T-cell (primary cell): ENCODE measurements around the gene BLTP3A. TPM values are rescaled to one million over a fixed set of nuclear protein-coding genes. Genes with fewer than 3 reads are reported as not detected.
A peak's percentile ranks its signal among the peaks of the same experiment; 100 is the strongest.
"Not testable (repeated sequence)": the region's sequence is repeated elsewhere in the genome, so short reads cannot be mapped to it uniquely, and the experiment has no call there.

ENCODE experiments used
- ATAC-seq, 4 experiments: fragments of 200-7000 bp in 3 of 4; fragments of 150-1000 bp in 1 of 4; cut with Tn5 transposase; replicated peaks in 1 of 4; 1 replicate in 3 of 4; 2 replicates in 1 of 4; pipeline ENCODE4 v1.10.0; 2021; ENCODE audit warnings: moderate library complexity in 3 of 4, mild to moderate bottlenecking in 2 of 4, moderate number of reproducible peaks in 1 of 4
- CTCF ChIA-PET, 2 donors: fragments of 300-600 bp; sonication (Branson Sonifier 250); formaldehyde crosslinking; loops; one replicate each; lab custom pipeline; 2022; ENCODE audit warnings: antibody characterized with exemption in 2 of 2; lab: Charles Lee
- POLR2A ChIA-PET, 2 donors: fragments of 300-600 bp; sonication (Branson Sonifier 250); formaldehyde crosslinking; loops; one replicate each; lab custom pipeline; 2022; ENCODE audit warnings: antibody characterized with exemption in 2 of 2; lab: Charles Lee
- DNase-seq, 35 experiments: peaks; one replicate each; pipeline versions ENCODE4 v3.0.0 to v3.0.0-alpha.2; 2013 to 2023
- H3K27ac ChIP-seq: one replicate; pipeline ENCODE4 v1.5.1; 2013; ENCODE audit warnings: low read length
- H3K27me3 ChIP-seq, 2 experiments: replicated peaks in 1 of 2; 1 replicate in 1 of 2; 2 replicates in 1 of 2; pipeline versions ENCODE4 v1.6.1 to v1.7.0; 2013; ENCODE audit warnings: low read length in 1 of 2, mixed read lengths in 1 of 2; ENCODE audit not compliant: control insufficient read depth in 2 of 2, insufficient read depth in 2 of 2; ENCODE audit errors: extremely low read depth in 1 of 2
- H3K36me3 ChIP-seq, 2 donors: 1 replicate in 1 of 2; 2 replicates in 1 of 2; pipeline versions ENCODE4 v1.6.1 to v1.7.0; 2013; ENCODE audit warnings: low read length in 1 of 2; ENCODE audit not compliant: control insufficient read depth in 2 of 2, insufficient read depth in 1 of 2; ENCODE audit errors: extremely low read depth in 1 of 2
- H3K4me1 ChIP-seq, 2 experiments: 1 replicate in 1 of 2; 2 replicates in 1 of 2; pipeline versions ENCODE4 v1.6.1 to v1.7.0; 2013; ENCODE audit warnings: low read length in 2 of 2, mixed read lengths in 1 of 2; ENCODE audit not compliant: insufficient read depth in 2 of 2, control insufficient read depth in 1 of 2; ENCODE audit errors: extremely low read depth in 1 of 2
- H3K4me3 ChIP-seq, 2 donors: 1 replicate in 1 of 2; 2 replicates in 1 of 2; pipeline versions ENCODE4 v1.5.1 to v1.7.0; 2013; ENCODE audit warnings: mild to moderate bottlenecking in 2 of 2, low read length in 1 of 2, moderate library complexity in 1 of 2; ENCODE audit not compliant: control insufficient read depth in 1 of 2; ENCODE audit errors: extremely low read depth in 1 of 2
- H3K9me3 ChIP-seq: 2 replicates; pipeline ENCODE4 v1.7.0; 2013
- H3K27ac Mint-ChIP-seq, 2 donors: one replicate each; pipeline ENCODE4 v1.8.0; 2020 to 2021; ENCODE audit warnings: mild to moderate bottlenecking in 2 of 2, mixed read lengths in 2 of 2
- H3K27me3 Mint-ChIP-seq, 2 donors: one replicate each; pipeline ENCODE4 v1.8.0; 2021 to 2022; ENCODE audit warnings: mixed read lengths in 2 of 2
- H3K36me3 Mint-ChIP-seq: one replicate; pipeline ENCODE4 v1.8.0; 2021; ENCODE audit warnings: mixed read lengths
- H3K4me1 Mint-ChIP-seq, 3 donors: one replicate each; pipeline ENCODE4 v1.8.0; 2020 to 2022; ENCODE audit warnings: mixed read lengths in 3 of 3, mild to moderate bottlenecking in 1 of 3
- H3K4me3 Mint-ChIP-seq, 3 donors: one replicate each; pipeline ENCODE4 v1.8.0; 2020 to 2022; ENCODE audit warnings: mild to moderate bottlenecking in 3 of 3, mixed read lengths in 3 of 3, moderate library complexity in 3 of 3
- H3K9me3 Mint-ChIP-seq, 3 donors: one replicate each; pipeline ENCODE4 v1.8.0; 2020 to 2022; ENCODE audit warnings: mixed read lengths in 3 of 3
- WGBS: methylation state at CpG from one replicate; pipeline ENCODE4 v1.1.5; 2013; ENCODE audit warnings: missing lambda C conversion rate; ENCODE audit not compliant: insufficient coverage; 5-methylcytosine and 5-hydroxymethylcytosine counted together
- total RNA-seq, 35 experiments: library from RNA in 6 of 35; stranded (reverse) in 6 of 35; fragments of 120-200 nt in 1 of 35; gene quantifications; one replicate each; pipeline versions ENCODE4 v1.2.1 to v1.2.4 and lab custom pipeline; 2013 to 2026

Gene BLTP3A
- total RNA-seq, 5 donors from 2014 or later (not counting 1 experiment from before 2014, with no cell fraction given) = 7.5 to 10.6 (median 9.5) TPM

DNA sequence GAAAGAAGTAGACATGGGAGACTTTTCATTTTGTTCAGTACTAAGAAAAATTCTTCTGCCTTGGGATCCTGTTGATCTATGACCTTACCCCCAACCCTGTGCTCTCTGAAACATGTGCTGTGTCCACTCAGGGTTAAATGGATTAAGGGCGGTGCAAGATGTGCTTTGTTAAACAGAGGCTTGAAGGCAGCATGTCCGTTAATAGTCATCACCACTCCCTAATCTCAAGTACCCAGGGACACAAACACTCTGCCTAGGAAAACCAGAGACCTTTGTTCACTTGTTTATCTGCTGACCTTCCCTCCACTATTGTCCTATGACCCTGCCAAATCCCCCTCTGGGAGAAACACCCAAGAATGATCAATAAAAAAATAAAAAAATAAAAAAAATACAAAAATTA lies 4.7 kb upstream of the BLTP3A start:
- H3K4me3 Mint-ChIP-seq, H3K27me3 ChIP-seq, CTCF ChIA-PET, H3K27me3 Mint-ChIP-seq, H3K36me3 ChIP-seq, H3K4me3 ChIP-seq, H3K27ac ChIP-seq, DNase-seq, H3K9me3 ChIP-seq, H3K36me3 Mint-ChIP-seq, H3K4me1 ChIP-seq, H3K27ac Mint-ChIP-seq, ATAC-seq, H3K9me3 Mint-ChIP-seq, POLR2A ChIA-PET: not testable (repeated sequence)
- peaks cover 8 to 16% (median 9%) of the 10 kb centered on the region in 3 donors for H3K4me1 Mint-ChIP-seq
- no CpG with 5 or more reads among the region's 2 CpGs for WGBS

DNA sequence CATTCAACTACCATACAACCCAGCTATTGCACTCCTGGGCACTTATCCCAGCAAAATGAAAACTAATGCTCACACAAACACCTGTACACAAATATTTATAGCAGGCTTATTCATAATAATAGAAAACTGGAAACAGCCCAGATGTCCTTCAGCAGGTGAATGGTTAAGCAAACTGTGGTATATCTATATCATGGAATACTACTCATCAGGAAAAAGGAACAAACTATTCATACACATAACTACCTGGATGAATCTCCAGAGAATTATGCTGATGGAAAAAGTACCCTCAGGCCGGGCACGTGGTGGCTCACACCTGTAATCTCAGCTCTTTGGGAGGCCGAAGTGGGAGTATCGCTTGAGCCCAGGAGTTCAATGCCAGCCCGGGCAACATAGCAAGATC lies 3.8 kb upstream of the BLTP3A start:
- H3K27ac ChIP-seq = no peak overlapping the region
- no peaks in the 10 kb centered on the region for H3K27me3 Mint-ChIP-seq
- H3K27ac Mint-ChIP-seq = no peak overlapping the region
- 96% methylated on average over 4 of the region's 5 CpGs for WGBS
- H3K4me3 Mint-ChIP-seq = no peak overlapping the region
- ChIA-PET POLR2A (no interaction called here), CTCF (no interaction called here)
- ATAC-seq (no peak), DNase-seq (no peak)
- H3K9me3 ChIP-seq = no peaks in the 10 kb centered on the region
- H3K27me3 ChIP-seq = no peaks in the 10 kb centered on the region
- no peak overlapping the region for H3K4me3 ChIP-seq
- H3K9me3 Mint-ChIP-seq = no peaks in the 10 kb centered on the region
- no peaks in the 10 kb centered on the region for H3K36me3 ChIP-seq
- H3K4me1 Mint-ChIP-seq = peaks cover 16 to 22% (median 16%) of the 10 kb centered on the region in 3 donors
- H3K36me3 Mint-ChIP-seq = no peaks in the 10 kb centered on the region
- H3K4me1 ChIP-seq = peaks cover 2 to 17% of the 10 kb centered on the region in 2 experiments

DNA sequence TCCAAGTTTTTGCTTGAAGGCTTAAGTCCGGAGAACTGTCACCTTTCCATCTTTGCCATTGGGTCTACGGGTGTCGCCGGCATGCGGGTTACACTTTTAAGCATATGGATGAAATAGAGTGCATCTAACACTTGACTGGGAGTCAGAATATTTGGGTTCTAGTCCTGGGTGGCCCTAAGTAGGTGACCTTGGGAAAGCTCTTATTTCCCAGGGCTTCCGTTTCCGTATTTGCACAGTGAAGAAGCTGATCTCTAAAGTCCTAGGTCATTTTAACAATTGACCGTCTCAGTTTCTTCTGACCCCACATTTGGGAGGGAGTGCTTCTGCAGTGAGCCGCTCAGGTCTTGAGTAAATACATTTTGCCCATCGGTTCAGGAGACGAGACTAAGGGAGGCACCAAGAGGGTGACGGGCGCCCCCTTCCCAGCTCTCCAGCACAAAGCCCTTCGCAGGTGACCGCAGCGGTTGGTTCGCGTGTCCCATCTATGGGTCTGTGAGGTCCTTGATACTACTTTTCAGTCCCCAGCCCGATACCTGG lies 651 bp upstream of the BLTP3A start:
- Mint-ChIP-seq H3K27ac (peak overlapping the region; percentile 93 to 96), H3K36me3 (peaks cover 6% of the 10 kb centered on the region), H3K27me3 (no peaks in the 10 kb centered on the region), H3K9me3 (no peaks in the 10 kb centered on the region), H3K4me1 (peaks cover 28 to 34% (median 31%) of the 10 kb centered on the region in 3 donors), H3K4me3 (peak overlapping the region; percentile 97 to 99 (median 98))
- Histone ChIP-seq H3K36me3 (no peaks in the 10 kb centered on the region), H3K4me3 (peak overlapping the region; percentile 79 to 83), H3K4me1 (peaks cover 2 to 20% of the 10 kb centered on the region in 2 experiments), H3K27me3 (no peaks in the 10 kb centered on the region), H3K27ac (peak overlapping the region; percentile 75), H3K9me3 (no peaks in the 10 kb centered on the region)
- POLR2A ChIA-PET = interaction anchor here in 1 of 2 donors (0.5 to 0.7 kb wide), 2 partner anchors 96 to 109 kb away, joined by 3 to 10 read pairs; partner anchors contain the start of gene TAF11
- DNase-seq (peak in 13 of 35 experiments; percentile 0 to 59 (median 13)), ATAC-seq (peak; percentile 44 to 46 (median 45))
- 21% methylated on average over 12 of the region's 19 CpGs for WGBS
- CTCF ChIA-PET = interaction anchor here in 1 of 2 donors (0.5 to 2.0 kb wide), 3 partner anchors 34 to 152 kb away, joined by 3 to 9 read pairs (median 8); partner anchors contain the start of gene SNRPC

DNA sequence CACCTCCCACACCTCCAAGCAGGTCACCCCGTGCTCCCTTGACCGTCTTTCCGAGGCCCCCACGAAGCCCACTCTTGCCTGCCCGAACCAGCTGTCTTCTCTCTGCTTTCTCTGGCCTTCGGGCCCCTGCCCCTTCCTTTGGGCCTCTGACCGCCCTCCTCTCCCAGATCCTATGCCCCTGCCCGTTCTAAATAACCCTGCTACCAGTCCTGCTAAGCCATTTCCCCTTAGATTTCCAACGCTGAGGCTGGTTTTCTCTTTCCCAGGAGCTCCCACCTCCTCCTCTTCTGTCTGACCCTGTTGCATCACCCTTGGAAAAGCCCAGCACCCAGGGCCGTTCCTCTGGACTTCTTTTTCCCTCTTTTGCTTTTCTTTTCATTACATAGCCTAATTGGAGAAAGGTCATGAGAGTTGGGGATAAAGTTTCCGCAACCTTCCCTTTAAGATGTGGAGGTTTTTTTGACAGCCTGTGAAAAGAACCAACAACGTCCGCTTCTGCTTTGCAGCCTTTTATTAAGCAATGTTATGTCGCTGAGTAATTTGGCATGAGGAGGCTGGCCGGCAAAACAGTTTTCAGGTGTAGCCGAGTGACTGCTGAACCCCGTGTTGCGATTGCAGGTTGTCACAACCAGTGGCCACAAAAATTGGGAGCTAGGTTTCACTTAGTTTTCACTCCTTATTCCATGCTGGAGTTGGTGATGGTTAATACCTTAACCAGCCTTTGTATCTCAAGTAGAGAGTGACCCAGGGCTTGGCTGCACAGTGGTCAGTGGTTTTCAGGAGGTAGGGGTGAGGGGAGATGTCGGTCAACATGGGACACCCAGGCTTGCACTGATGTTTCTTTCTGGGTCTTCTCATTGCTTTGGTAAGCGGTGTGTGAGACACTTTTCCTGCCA lies 970 bp downstream of the BLTP3A start:
- ChIA-PET CTCF (interaction anchor here in 1 of 2 donors (2.0 kb wide), 1 partner anchor 36 kb away, joined by 8 read pairs; the partner anchor contains the start of gene SNRPC), POLR2A (interaction anchor here (0.9 to 1.0 kb wide), 2 partner anchors 36 to 94 kb away, joined by 3 to 7 read pairs; partner anchors contain the start of gene SNRPC (in 1 of the 2))
- Histone ChIP-seq H3K4me3 (peak overlapping the region; percentile 79 to 83), H3K27ac (peak overlapping the region; percentile 64), H3K36me3 (no peaks in the 10 kb centered on the region), H3K4me1 (peaks cover 2 to 20% of the 10 kb centered on the region in 2 experiments), H3K27me3 (no peaks in the 10 kb centered on the region), H3K9me3 (no peaks in the 10 kb centered on the region)
- no peaks in the 10 kb centered on the region for H3K9me3 Mint-ChIP-seq
- ATAC-seq = no peak
- no peaks in the 10 kb centered on the region for H3K27me3 Mint-ChIP-seq
- H3K4me1 Mint-ChIP-seq = peaks cover 30 to 34% (median 31%) of the 10 kb centered on the region in 3 donors
- peaks cover 6% of the 10 kb centered on the region for H3K36me3 Mint-ChIP-seq
- peak in 8 of 35 experiments; percentile 0 to 37 (median 4) for DNase-seq
- 10% methylated on average over 14 of the region's 20 CpGs for WGBS
- peak overlapping the region; percentile 97 to 99 (median 98) for H3K4me3 Mint-ChIP-seq
- H3K27ac Mint-ChIP-seq = peak overlapping the region; percentile 84 to 85

DNA sequence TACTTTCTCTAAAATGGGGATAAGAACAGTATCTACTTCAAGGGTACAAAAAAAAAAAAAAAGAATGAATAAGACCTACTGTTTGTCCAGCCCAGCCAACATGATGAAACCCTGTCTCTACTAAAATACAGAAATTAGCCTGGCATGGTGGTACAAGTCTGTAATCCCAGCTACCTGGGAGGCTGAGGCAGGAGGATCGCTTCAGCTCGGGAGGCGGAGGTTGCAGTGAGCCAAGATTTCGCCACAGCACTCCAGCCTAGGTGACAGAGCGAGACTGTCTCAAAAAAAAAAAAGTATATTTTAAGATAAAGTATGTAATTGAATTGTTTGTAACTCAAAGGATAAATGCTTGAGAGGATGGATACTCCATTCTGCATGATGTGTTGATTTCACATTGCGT lies 2.0 kb downstream of the BLTP3A start:
- no peaks in the 10 kb centered on the region for H3K27me3 ChIP-seq
- ATAC-seq (no peak), DNase-seq (no peak)
- peaks cover 30 to 34% (median 31%) of the 10 kb centered on the region in 3 donors for H3K4me1 Mint-ChIP-seq
- H3K36me3 Mint-ChIP-seq = peaks cover 6% of the 10 kb centered on the region
- H3K27ac Mint-ChIP-seq = peak overlapping the region in 1 of 2 donors; percentile 44
- H3K9me3 Mint-ChIP-seq = no peaks in the 10 kb centered on the region
- POLR2A ChIA-PET = no interaction called here
- H3K4me3 Mint-ChIP-seq = peak overlapping the region; percentile 97 to 99 (median 98)
- no peaks in the 10 kb centered on the region for H3K27me3 Mint-ChIP-seq
- H3K9me3 ChIP-seq = no peaks in the 10 kb centered on the region
- H3K36me3 ChIP-seq = no peaks in the 10 kb centered on the region
- H3K4me1 ChIP-seq = peaks cover 2 to 20% of the 10 kb centered on the region in 2 experiments
- H3K27ac ChIP-seq = no peak overlapping the region
- WGBS = 100% methylated on average over 4 of the region's 6 CpGs
- H3K4me3 ChIP-seq = no peak overlapping the region
- CTCF ChIA-PET = no interaction called here

DNA sequence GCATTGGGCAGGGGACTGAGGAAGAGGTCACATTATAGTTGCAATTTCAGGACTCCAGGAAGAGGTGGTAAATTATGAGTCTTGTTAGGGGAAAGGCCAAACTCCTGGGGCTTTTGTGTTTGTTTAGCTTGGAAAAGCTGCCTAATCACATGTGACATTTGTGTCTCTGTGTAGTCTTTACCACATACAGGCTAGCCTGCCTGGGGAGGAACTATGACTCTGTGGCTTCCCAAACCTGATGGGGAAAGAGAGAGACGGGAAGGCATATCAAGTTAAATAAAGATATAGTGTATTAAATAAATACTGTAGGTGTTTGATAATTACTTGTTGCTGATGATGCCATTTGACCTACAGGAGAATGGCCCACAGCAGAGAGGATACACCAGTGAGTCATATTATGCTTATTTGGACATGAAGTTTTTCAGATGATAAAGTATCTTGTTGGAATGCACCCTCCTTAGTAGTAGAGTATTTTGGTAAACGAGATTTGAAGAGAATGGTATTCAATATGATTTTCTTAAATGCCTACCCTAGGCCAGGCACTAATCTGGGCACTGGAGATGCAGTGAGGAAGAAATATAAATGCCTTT lies 4.0 kb downstream of the BLTP3A start:
- no peak for DNase-seq
- Mint-ChIP-seq H3K27me3 (no peaks in the 10 kb centered on the region), H3K36me3 (peaks cover 6% of the 10 kb centered on the region), H3K9me3 (no peaks in the 10 kb centered on the region), H3K27ac (no peak overlapping the region), H3K4me1 (peaks cover 26 to 32% (median 31%) of the 10 kb centered on the region in 3 donors), H3K4me3 (no peak overlapping the region)
- no CpG with 5 or more reads among the region's 2 CpGs for WGBS
- Histone ChIP-seq H3K4me1 (peaks cover 2 to 18% of the 10 kb centered on the region in 2 experiments), H3K27ac (no peak overlapping the region), H3K9me3 (no peaks in the 10 kb centered on the region), H3K4me3 (no peak overlapping the region), H3K27me3 (no peaks in the 10 kb centered on the region), H3K36me3 (no peaks in the 10 kb centered on the region)
- ChIA-PET CTCF (interaction anchor here (0.7 kb wide), 2 partner anchors 16 to 55 kb away, joined by 3 read pairs; no protein-coding TSS in a partner anchor), POLR2A (no interaction called here)
- no peak for ATAC-seq
